ENCODE measurements around the gene CAPN9.
A peak's percentile ranks its signal among the peaks of the same experiment; 100 is the strongest.
"Not testable (repeated sequence)": the region's sequence is repeated elsewhere in the genome, so short reads cannot be mapped to it uniquely, and the experiment has no call there.

Gene CAPN9

DNA sequence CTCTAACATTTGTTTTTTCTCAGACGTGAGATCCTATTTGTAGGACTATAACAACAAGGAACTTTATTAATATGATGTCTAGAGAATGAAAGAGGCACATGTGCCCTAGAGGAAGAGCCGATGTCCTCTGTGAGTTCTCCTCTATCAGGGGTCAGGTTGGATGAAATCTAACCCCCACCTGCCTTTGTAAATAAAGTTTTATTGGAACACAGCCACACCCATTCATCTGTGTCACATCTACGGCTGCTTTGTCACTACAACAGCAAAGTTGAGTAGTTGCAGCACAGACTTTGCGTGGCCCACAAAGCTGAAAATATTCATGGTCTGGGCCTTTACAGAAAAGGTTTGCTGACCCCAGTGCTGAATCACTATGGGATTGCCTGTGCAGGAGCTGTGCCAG, 571 bp upstream of the CAPN9 start:
- DNase-seq (ENCODE audit: low spot score), result no peak

DNA sequence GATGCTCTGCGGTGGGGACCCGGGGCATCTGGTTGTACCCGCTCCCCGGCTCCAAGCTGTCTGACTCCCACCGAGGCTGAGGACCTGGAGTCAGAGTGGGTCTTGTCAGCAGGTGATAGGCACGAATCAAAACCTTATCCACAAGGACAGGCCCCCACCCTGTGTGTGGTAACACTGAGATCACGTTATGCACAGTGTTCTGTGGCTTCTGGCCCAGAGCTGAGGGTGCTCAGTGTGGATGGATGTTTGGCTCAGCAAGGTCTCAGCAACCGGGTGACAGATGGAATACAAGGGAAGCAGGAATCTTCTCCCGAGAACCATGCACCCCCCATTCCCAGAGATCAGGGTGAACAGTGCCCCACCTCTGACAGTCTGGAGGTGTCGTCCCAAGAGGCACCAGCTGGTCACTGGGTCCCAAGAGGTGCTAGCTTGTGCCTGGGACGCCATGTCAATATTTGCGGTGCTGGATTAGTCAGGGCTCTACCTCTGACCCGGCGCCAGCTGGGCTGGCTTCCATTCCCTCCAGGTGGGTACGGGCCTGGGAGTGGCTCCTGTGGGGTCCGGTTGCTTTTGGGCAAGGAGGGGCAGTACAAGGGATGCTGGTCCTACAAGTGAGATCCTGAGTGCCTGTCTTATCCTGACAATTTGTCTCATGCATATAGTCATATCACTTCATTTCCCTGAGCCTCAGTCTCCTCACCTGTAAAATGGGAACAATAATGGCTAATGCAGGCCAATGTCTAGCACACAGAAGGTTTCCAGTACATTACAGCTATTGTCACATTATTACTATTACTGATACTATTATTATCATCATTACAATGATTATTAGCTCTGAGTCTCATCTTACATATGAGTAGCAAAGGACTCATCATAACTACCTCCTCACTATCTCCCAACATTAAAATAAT, 957 bp downstream of the CAPN9 start:
- no peak for DNase-seq (ENCODE audit: low spot score)

DNA sequence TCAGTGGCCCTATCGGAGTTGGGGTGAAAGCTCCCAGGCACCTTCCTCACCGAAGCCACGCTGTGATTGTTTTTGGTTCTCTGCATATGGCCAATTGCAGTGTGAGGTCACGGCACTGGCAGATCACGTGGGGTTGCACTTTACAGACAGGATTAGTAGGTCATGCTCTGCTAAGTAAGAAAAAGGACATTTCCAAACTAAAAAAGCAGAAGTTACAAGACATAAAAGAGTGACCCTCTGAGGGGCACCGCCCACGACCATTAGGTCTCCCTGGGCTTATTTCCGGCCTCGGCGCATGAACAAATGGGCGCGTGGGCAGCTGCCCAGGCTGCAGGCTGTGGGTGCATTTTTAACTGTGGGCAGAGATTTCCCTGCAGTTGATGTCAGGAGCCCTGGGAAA, 2.0 kb downstream of the CAPN9 start:
- no peak for DNase-seq (ENCODE audit: low spot score)

DNA sequence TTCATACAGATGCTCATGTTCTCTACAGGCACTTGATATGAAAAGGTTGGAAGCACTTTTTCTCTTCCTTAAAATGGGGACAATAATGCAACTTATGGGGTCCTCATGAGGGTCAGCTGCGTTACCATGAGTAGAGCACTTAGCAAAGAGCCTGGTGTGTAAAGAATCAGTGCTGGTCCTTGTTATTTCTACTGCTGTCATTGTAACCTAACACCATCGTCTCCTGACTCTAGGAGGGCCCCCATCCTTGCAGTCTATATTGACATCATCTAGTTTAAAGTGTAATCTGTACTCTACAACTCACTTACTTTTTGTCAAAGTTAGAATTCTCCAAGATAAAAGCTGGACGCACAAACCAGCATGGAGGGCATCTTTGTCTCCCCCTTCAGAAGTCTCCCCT, 2.4 kb downstream of the CAPN9 start:
- DNase-seq (ENCODE audit: low spot score), result no peak

DNA sequence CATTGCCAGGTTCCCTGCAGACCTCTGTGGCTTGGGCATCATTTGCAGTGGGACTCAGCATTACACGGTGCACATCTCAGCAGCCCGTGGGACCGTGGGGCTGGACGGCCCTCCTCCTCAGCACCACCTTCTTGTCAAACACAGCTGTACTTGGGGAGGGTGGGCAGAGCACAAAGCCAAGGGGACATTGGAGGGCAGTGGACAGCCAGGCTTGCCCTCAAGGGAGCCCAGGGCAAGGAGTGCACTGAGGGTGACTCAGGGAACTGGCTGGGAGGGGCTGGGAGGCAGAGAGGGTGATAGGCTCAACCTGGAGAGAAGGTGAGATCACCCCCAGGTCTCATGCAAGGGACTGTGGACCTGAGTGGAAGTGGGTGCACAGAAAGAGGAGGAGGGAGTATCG, 3.4 kb downstream of the CAPN9 start:
- DNase-seq (ENCODE audit: low spot score), result no peak

DNA sequence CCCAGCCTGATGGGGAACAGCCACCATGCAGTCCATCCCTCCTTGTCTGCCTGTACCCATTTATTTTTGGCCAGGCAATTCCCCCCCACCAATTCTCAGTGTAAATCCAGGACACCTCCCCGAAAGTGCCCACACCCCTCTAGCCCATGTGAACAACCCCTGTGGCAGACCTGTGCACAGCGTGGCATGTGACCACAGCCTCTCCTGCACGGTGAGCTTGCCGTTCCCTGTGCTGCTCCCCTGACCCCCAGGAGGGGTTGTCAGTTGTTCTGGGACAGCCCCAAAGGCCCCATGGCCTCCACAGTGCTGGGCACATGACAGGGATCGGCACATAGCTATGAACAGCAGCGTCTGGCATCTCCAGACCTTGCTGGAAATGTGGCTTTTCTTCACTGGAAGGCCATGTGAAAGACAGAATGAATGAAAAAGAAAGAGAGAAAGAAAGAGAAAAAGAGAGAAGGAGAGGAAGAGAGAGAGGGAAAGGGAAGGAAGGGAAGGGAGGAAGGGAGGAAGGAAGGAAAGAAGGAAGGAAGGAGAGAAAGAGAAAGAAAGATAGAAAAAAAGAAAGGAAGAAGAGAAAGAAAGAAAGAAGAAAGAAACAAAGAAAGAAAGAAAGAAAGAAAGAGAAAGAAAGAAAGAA, 3.9 kb downstream of the CAPN9 start:
- DNase-seq (ENCODE audit: low spot score), result no peak

DNA sequence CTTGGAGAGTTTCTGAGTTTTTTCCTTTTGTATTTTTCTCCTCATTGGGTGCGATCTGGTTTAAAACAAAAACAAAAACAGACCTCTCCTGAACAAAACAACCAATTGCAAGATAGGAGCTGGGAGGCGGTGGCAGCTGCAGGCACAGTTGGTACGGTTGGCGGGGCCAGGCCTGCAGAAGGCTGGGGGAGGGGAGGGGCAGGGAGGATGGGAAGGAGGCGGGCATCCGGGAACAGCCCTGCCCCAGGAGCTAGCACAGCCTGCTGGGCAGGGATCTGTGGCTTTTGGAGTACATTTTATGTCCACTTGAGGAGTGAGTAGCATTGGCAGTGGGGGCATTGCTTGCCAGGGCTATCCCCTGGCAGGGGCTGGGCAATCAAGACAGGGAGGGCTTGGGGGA, 5.2 kb downstream of the CAPN9 start:
- no peak for DNase-seq (ENCODE audit: low spot score)

DNA sequence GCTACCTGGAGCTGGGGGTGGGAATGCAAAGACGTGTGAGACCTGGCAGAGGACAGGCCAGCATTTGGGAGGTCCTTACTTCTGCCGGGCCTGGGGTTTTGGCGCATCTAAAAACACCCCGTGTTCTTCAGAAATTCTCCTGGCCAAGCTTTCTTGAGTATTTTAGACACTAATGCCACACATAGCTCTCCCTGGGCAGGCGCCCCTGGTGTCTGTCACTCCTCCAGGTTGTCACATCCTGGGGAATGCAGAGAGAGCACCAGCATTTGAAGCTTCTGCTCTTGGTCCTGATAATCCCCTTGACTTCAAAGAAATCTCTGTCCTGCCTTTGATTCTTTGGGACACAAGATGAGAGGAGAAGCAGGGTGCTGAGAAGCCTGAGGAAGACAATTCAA, 6.0 kb downstream of the CAPN9 start:
- DNase-seq (ENCODE audit: low spot score), result no peak

DNA sequence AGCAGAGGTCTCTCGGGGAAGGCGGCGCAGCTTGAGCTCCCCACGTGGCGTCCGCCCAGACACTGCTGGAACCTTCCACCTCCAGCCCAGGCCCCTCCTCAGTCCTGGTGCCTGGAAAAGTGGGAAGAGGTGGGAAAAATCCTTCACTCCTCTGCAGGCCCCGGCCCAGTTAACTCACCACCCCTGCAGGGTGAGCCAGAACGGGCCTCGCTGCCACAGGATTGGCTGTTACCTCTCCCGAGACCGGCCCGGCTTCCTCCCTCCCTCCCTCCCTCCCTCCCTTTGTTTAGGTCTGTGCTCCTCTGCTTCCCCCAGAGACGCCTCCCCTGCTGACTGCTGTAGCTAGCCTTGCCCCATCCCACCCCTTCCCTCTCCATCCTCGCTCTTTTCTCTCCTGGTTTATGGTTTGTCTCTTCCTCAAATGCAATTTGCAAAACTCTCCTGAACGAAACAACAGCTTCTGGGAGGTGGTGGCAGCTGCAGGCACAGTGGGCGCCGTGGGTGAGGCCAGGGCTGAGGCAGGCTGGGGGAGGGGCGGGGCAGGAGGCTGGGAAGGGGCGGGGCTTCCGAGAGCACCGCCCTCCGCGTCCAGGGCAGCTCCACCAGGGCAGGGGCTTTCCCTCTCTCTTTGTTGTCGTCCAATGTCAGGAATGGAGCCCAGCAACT, 6.5 kb downstream of the CAPN9 start:
- DNase-seq (ENCODE audit: low spot score), result peak; percentile 8

DNA sequence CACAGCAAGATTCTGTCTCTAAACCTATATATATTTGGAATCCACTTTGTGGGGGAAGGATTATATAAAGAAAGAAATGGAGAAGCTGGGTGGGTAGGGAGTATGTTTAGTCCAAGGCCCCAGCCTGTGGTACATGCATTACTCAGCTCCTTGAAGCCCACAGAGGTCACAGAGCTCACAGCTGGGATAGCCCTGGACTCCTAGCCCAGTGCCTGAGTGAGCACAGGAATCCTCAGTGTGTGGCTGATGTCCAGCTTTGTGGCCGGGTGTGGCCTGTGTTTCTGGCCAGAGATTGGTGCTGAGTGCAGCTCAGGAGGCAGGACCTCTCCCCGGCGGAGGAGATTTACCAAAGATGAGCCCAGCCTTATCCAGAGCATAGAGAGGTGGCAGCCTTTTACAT, 7.6 kb downstream of the CAPN9 start:
- DNase-seq (ENCODE audit: low spot score), result no peak

DNA sequence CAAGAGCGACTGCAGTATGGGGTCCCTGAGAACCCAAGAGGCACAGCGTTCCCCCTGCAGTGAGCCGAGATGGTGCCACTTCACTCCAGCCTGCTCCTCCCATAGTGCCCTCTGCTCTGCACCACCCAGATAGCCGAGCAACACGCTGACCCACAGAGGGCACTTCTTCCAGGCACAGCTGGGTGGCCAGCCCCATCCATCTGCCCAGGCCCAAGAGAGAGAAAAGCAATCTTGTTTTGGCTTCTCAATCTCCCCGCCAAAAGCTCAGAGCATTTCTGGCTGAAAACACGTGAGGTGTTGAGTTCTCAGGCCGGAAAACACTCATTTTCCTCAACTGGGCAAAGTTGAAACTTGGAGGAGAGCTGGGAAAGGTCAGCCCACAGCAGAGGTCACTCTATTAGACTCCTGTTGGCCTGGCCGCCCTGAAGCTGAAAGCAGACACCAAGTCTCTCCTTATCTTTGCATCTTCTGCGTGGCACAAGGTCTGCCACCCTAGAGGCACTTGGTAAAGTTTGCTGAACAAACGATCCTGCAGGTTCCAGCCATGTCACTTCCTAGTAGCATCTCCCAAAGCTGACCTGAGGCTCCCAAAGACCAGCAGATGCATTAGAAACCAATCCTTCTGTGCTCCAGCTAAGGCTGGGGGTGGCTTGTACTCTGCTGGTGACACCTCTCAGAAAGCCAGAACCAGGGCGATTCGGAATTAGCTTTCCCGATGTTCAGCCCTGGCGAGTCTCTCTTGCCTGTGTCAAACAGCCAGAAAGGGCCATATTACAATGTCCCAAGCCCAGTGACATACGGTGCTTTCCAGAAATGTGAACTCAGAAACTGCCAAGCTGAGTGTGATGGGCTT, 10.9 kb downstream of the CAPN9 start:
- DNase-seq (ENCODE audit: low spot score), result no peak

DNA sequence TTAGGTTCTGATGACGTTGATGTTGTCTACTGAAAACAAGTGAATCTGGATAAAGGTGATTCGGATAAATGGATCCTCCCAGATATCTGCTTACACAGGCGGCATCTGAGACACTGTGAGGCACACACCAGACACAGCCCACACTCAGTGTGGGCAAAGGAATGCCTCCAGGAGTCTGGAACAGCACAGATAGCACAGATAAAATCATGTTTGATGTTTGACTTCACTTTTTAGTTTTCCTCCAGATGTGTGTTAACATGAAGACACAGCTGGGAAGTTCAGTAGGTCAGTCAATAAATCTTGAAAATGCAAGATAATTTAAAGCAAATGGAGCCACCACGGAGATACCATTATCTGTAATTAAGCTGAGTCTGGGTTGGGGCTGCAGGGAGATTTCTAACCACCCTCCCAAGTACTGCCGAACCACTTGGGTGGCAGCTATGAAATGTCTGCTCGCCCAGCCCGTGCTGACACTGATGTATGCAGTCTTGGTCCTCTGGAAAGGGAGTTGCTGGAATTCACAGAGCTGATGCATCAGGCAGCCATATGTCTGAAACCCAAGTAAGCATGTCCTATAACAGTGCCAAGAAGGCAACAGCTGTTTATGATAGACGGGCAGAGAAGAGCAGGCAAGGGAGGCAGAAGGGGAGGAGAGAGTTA, 11.7 kb downstream of the CAPN9 start:
- no peak for DNase-seq (ENCODE audit: low spot score)

DNA sequence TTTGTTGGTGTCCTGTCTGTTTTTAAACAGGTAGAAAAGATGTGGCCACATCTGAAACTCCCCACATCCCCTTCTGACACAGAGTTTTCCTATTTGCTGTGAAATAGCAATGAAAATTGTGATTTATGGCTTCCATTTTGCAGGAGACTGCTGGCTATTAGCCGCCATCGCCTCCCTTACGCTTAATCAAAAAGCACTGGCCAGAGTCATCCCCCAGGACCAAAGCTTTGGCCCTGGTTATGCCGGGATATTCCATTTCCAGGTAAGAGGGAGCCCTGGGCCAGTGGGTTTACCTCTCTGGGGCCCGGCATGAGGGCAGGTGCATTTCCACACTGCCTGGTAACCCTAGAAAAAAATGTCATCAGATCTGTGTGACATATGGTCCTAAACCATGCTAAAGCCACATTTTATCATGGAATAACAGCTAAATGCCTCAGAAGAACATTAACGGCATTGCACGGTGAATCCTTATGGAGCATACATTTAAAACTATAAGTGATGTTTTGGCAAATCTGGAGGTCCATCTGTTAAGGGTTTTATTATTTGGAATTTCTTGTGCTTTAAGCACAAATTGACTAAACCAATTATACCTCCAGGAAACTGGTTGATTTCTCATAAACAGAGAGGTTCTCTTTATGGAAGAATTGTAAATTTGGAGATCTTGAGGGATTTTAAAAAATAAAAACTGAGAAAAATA, 12.3 kb downstream of the CAPN9 start:
- no peak for DNase-seq (ENCODE audit: low spot score)

DNA sequence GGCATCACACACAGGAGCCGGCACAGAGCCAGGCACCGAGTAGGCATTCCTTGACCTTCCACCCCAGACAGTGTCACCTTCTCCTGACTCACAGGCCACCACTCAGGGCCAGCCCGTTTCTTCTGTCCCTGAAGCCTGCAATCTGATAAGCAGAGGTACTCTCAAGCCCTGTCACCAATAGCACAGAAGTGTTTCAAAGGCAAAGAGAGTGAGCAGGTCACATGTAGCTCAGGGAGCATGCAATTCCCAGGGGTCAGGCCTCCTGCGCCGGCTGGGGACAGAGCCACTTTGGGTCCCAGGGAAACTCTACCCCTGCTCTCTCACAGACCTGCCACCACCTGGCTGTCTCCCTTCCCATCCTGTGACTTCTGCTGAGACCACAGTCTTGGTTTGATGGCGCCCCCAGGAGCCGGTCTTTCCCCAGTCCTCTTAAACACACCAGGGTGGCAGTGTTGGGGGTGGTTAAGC, 13.2 kb downstream of the CAPN9 start:
- DNase-seq (ENCODE audit: low spot score), result no peak

DNA sequence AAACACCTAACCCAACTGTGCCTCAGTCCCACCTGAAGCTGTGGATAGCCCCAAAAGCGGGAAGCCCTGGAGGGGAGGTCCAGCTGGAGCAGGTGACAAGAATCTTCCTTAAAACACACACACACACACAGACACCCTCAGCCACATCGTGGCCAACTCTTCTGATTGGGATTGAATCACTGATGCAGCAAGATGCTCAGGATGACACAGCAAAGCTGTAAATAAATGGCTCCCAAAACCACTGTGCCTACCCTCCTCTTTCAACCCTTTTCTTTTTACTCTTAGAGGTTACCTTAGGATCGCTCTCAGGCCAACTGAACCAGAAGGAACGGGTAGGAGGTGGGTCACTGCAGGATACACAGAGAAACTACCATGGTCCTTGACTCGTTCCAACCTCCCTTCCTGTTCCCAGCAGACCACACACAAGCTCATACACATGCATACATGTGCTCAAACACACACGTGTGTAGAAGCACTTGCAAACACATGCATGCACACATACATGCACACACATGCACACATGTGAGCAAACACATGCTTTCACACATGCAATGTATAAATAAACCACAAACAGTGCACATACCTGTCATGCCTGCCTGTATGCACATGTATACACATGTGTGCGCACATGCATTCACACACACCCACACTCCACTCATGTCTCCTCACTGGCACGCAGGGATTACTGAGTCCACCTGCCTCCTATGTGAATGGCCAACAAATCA, 14.4 kb downstream of the CAPN9 start:
- DNase-seq (ENCODE audit: low spot score), result no peak

DNA sequence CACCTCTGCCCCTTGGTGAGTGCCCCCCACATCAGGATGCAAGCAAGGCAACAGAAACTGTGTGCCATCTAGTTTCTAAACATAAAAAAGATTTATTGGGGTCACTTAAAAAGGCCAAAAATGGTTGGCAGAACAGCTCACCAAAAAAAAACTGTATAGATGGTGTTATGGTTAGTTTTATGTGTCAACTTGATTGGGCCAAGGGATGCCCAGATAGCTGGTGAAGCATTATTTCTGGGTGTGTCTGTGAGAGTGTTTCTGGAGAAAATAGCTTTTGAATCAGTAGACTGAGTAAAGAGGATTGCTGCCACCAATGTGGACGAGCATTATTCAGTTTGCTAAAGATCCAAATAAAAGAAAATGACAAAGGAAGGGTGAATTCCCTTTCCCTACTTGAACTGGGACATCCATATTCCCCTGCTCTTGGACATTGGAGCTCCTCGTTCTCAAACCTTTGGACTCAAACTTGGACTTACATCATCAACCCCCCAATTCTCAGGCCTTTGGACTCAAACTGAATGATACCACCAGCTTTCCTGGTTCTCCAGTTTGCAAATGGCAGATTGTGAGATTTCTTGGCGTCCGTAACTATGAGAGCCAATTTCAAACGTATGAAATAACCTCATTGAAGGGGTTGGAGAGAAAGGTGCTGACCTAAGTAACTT, 16.9 kb downstream of the CAPN9 start:
- no peak for DNase-seq (ENCODE audit: low spot score)

DNA sequence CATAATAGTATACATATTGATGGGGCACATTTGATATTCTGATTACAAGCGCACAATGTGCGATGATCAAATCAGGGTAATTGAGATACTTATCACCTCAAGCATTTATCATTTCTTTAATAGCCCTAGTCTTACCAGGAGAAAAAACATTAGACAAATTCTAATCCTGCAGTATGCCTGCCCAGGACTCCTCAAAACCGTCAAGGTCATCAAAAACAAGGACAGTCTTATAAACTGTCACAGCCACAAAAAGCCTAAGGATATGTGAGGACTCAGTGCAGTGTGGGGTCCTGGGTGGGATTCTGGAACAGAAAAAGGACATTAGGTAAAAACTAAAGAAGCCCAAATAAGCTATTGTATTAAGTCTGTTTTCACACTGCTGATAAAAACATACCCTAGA, 19.1 kb downstream of the CAPN9 start:
- DNase-seq (ENCODE audit: low spot score), result no peak

DNA sequence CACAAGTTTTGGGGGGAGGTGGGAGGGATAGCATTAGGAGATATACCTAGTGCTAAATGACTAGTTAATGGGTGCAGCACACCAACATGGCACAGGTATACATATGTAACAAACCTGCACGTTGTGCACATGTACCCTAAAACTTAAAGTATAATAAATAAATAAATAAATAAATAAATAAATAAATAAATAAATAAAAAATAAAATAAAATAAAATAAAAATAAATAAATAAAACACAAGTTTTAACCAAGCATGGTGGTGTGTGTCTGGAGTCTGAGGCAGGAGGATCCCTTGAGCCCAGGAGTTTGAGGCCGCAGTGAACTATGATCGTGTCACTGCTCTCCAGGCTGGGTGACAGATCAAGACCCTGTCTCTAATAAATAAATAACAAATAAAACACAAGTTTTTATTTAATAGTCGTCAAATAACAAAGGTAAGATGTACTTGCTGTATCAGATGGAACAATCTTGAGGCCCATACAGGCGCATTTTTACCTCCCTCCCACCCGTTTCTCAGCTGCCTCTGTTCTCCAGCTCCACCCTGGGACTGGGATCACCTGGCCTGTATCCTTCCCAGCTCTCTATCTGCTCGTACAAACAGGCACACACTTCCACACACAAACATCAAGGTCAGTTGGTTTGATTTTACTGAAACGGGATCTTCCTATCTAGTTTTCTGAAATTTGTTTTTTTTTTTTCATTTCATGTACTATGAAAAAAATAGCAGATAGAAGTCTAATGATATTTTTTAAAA, 20.8 kb downstream of the CAPN9 start:
- DNase-seq (ENCODE audit: low spot score), result not testable (repeated sequence)

Data from CD4-positive, alpha-beta T cell treated with Interleukin-15 for 4 hours (primary cell).